Keratinocyte (primary cell): Measurements from ENCODE around the gene CLPSL1. TPM values are rescaled to one million over a fixed set of nuclear protein-coding genes. Genes with fewer than 3 reads are reported as not detected.

Experiments
- DNase-seq: peaks from one replicate; pipeline ENCODE4 v3.0.0-alpha.2; 2011; ENCODE audit warnings: low read depth, missing footprints, low spot score
- FAIRE-seq: peaks from 2 replicates; lab custom pipeline; 2011; peaks lifted over from hg19 to GRCh38; lab: Jason Lieb, UNC
- H2AFZ ChIP-seq: 2 replicates; pipeline ENCODE4 v1.6.0; 2012; ENCODE audit warnings: low read length, control low read depth, inconsistent platforms; ENCODE audit not compliant: control insufficient read depth
- H3K27ac ChIP-seq: 2 replicates; pipeline ENCODE4 v1.5.1; 2011; ENCODE audit warnings: low read length; ENCODE audit not compliant: control insufficient read depth, insufficient read depth
- H3K27me3 ChIP-seq: 3 replicates; pipeline ENCODE4 v1.6.0; 2011; ENCODE audit warnings: low read length; ENCODE audit not compliant: control insufficient read depth, insufficient read depth; ENCODE audit errors: extremely low read depth
- H3K36me3 ChIP-seq, 2 experiments: 2 replicates in 1 of 2; 3 replicates in 1 of 2; pipeline ENCODE4 v1.5.1; 2011; ENCODE audit warnings: low read length in 2 of 2, mild to moderate bottlenecking in 1 of 2; ENCODE audit not compliant: control insufficient read depth in 2 of 2, insufficient read depth in 2 of 2; ENCODE audit errors: extremely low read depth in 1 of 2
- H3K4me1 ChIP-seq: 3 replicates; pipeline ENCODE4 v1.5.1; 2011; ENCODE audit warnings: low read length; ENCODE audit not compliant: control insufficient read depth, insufficient read depth; ENCODE audit errors: extremely low read depth
- H3K4me2 ChIP-seq: 3 replicates; pipeline ENCODE4 v1.6.0; 2011; ENCODE audit warnings: low read depth, low read length; ENCODE audit not compliant: control insufficient read depth, insufficient read depth; ENCODE audit errors: extremely low read depth
- H3K4me3 ChIP-seq, 3 experiments: fragments of 200-600 bp in 1 of 3; sonication (generic) in 1 of 3; 2 replicates in 2 of 3; 3 replicates in 1 of 3; pipeline ENCODE4 v1.5.1; 2011 to 2016; ENCODE audit warnings: low read length in 3 of 3, mild to moderate bottlenecking in 3 of 3, control low read depth in 2 of 3, inconsistent platforms in 1 of 3, low read depth in 1 of 3, mixed read lengths in 1 of 3, mixed run types in 1 of 3, moderate library complexity in 1 of 3; ENCODE audit not compliant: control insufficient read depth in 2 of 3, insufficient read depth in 2 of 3; ENCODE audit errors: extremely low read depth in 1 of 3
- H3K79me2 ChIP-seq: 2 replicates; pipeline ENCODE4 v1.6.0; 2012; ENCODE audit warnings: low read length; ENCODE audit not compliant: control insufficient read depth, insufficient read depth
- H3K9ac ChIP-seq: 3 replicates; pipeline ENCODE4 v1.6.0; 2011; ENCODE audit warnings: low read length; ENCODE audit not compliant: control insufficient read depth, insufficient read depth; ENCODE audit errors: extremely low read depth
- H3K9me1 ChIP-seq: 3 replicates; pipeline ENCODE4 v1.6.0; 2011; ENCODE audit warnings: low read length; ENCODE audit not compliant: control insufficient read depth, insufficient read depth; ENCODE audit errors: extremely low read depth
- H3K9me3 ChIP-seq: 2 replicates; pipeline ENCODE4 v1.5.1; 2012; ENCODE audit warnings: low read depth, low read length; ENCODE audit not compliant: control insufficient read depth
- H4K20me1 ChIP-seq: 3 replicates; pipeline ENCODE4 v1.6.0; 2011; ENCODE audit warnings: low read length; ENCODE audit not compliant: control insufficient read depth, insufficient read depth; ENCODE audit errors: extremely low read depth
- CTCF ChIP-seq, 3 experiments: IDR thresholded peaks in 1 of 3; conservative IDR thresholded peaks in 1 of 3; optimal IDR thresholded peaks in 1 of 3; 2 replicates in 2 of 3; 3 replicates in 1 of 3; pipeline versions ENCODE3 to v1.5.1; 2011; ENCODE audit warnings: low read length in 3 of 3, mild to moderate bottlenecking in 3 of 3, moderate library complexity in 2 of 3, control low read depth in 1 of 3, inconsistent platforms in 1 of 3; ENCODE audit not compliant: insufficient read depth in 2 of 3; ENCODE audit errors: extremely low read depth in 1 of 3
- EZH2 ChIP-seq: IDR thresholded peaks from one replicate; pipeline ENCODE4 v1.6.1; 2012; ENCODE audit warnings: inconsistent platforms, mild to moderate bottlenecking, low read length, moderate library complexity
- dilution Hi-C: fragments of 300-500 bp; cut with MboI; formaldehyde crosslinking; loops from one replicate; pipeline ENCODE4 v1.7.0; 2020; ENCODE audit warnings: low sequenced_read_pairs; ENCODE audit not compliant: extremely low pct_ligation_motif_present
- polyA plus RNA-seq, 5 experiments: library from polyadenylated mRNA; depleted of rRNA in 3 of 5; stranded (reverse) in 3 of 5; stranded (forward) in 1 of 5; unstranded in 1 of 5; fragments of >200 nt; gene quantifications; 1 replicate in 1 of 5; 2 replicates in 3 of 5; 3 replicates in 1 of 5; pipeline versions ENCODE4 v1.2.1 to v1.2.3, GENCODE V29; 2011 to 2012; ENCODE audit warnings: missing spikeins in 2 of 5, low read depth in 1 of 5, low replicate concordance in 1 of 5

CLPSL1 gene
- polyA plus RNA-seq, 1 donor (not counting 4 experiments of a cell fraction or from before 2014, with no cell fraction given) = not detected

- H2AFZ ChIP-seq = no peak overlapping the region
- no peak overlapping the region for H3K4me2 ChIP-seq
- no peak overlapping the region for H3K4me3 ChIP-seq
- H3K79me2 ChIP-seq = no peaks in the 10 kb centered on the region
- no peaks in the 10 kb centered on the region for H3K9me3 ChIP-seq
- no peaks in the 10 kb centered on the region for H4K20me1 ChIP-seq
- dilution Hi-C loops = loop anchor here (25.0 kb wide), 1 partner anchor 178 kb away; no protein-coding TSS in a partner anchor
- H3K27ac ChIP-seq = no peak overlapping the region
- DNase-seq (no peak), FAIRE-seq (no peak)
- no peaks in the 10 kb centered on the region for H3K9me1 ChIP-seq
- H3K4me1 ChIP-seq = peaks cover 4% of the 10 kb centered on the region
- H3K9ac ChIP-seq = no peak overlapping the region
- no peaks in the 10 kb centered on the region for H3K36me3 ChIP-seq
- TF ChIP-seq EZH2 (no peak), CTCF (optimal IDR thresholded peaks at IDR 0.05 in 1 of 3, IDR thresholded peaks at IDR 0.05 in 1 of 3, conservative IDR thresholded peaks at IDR 0.05 in 1 of 3; ENCODE audit: extremely low read depth in 1 of 3, insufficient read depth in 2 of 3, low read length in 3 of 3) (no peak)
- H3K27me3 ChIP-seq = no peaks in the 10 kb centered on the region
These were observed 40.9 kb upstream of the CLPSL1 start for GRCh38 chr6:35739645-35740524.

GRCh38 chr6:35742842-35743241, 38.0 kb upstream of the CLPSL1 start:
- FAIRE-seq (no peak), DNase-seq (no peak)
- H3K9me1 ChIP-seq = no peaks in the 10 kb centered on the region
- no peaks in the 10 kb centered on the region for H3K79me2 ChIP-seq
- no peaks in the 10 kb centered on the region for H3K4me1 ChIP-seq
- no peak overlapping the region for H3K4me2 ChIP-seq
- no peaks in the 10 kb centered on the region for H3K9me3 ChIP-seq
- H3K27me3 ChIP-seq = no peaks in the 10 kb centered on the region
- no peaks in the 10 kb centered on the region for H4K20me1 ChIP-seq
- H3K9ac ChIP-seq = no peak overlapping the region
- H3K4me3 ChIP-seq = no peak overlapping the region
- TF ChIP-seq CTCF (optimal IDR thresholded peaks at IDR 0.05 in 1 of 3, IDR thresholded peaks at IDR 0.05 in 1 of 3, conservative IDR thresholded peaks at IDR 0.05 in 1 of 3; ENCODE audit: extremely low read depth in 1 of 3, insufficient read depth in 2 of 3, low read length in 3 of 3) (no peak), EZH2 (no peak)
- no peaks in the 10 kb centered on the region for H3K36me3 ChIP-seq
- no peak overlapping the region for H3K27ac ChIP-seq
- no peak overlapping the region for H2AFZ ChIP-seq
- dilution Hi-C loops = loop anchor here (25.0 kb wide), 1 partner anchor 181 kb away; no protein-coding TSS in a partner anchor
